ENCODE measurements around the gene PPP2R2B.

- TF ChIP-seq CTCF (IDR thresholded peaks at IDR 0.05) (no peak), POLR2A (IDR thresholded peaks at IDR 0.05) (no peak), EP300 (IDR thresholded peaks at IDR 0.05) (no peak)
These were observed 232.1 kb downstream of the PPP2R2B start for GRCh38 chr5:146646441-146646840.
